HG02763 (cell line): ENCODE measurements around the gene HPGD.

ENCODE experiments used
- ATAC-seq: cut with Tn5 transposase; IDR thresholded peaks from one replicate; pipeline ENCODE4 v1.9.1; 2021; ENCODE audit warnings: mild to moderate bottlenecking, moderate library complexity; ENCODE audit not compliant: unreplicated experiment

HPGD gene

GRCh38 chr4:174479140-174479539 is 43.1 kb downstream of the HPGD start:
- ATAC-seq, result no peak

- no peak for ATAC-seq
Measured at GRCh38 chr4:174475528-174475927, 46.8 kb downstream of the HPGD start.

- ATAC-seq, result no peak
Measured at GRCh38 chr4:174474457-174475075, 47.7 kb downstream of the HPGD start.

GRCh38 chr4:174467107-174467506 is 55.2 kb downstream of the HPGD start:
- ATAC-seq, result no peak

- ATAC-seq, result no peak
Measured at GRCh38 chr4:174464949-174465348, 57.3 kb downstream of the HPGD start.

- ATAC-seq, result no peak
Measured at GRCh38 chr4:174461466-174462106, 60.7 kb downstream of the HPGD start.

- ATAC-seq, result no peak
Measured at GRCh38 chr4:174460684-174461083, 61.6 kb downstream of the HPGD start.

GRCh38 chr4:174457468-174457867 is 64.8 kb downstream of the HPGD start:
- no peak for ATAC-seq

- no peak for ATAC-seq
Measured at GRCh38 chr4:174454815-174455473, 67.3 kb downstream of the HPGD start.

GRCh38 chr4:174451718-174452296 is 70.5 kb downstream of the HPGD start:
- ATAC-seq, result no peak

GRCh38 chr4:174450786-174451125 is 71.5 kb downstream of the HPGD start:
- ATAC-seq, result no peak

GRCh38 chr4:174449944-174450785 is 72.1 kb downstream of the HPGD start:
- no peak for ATAC-seq

- no peak for ATAC-seq
Measured at GRCh38 chr4:174449152-174449551, 73.1 kb downstream of the HPGD start.

- no peak for ATAC-seq
Measured at GRCh38 chr4:174444390-174444789, 77.9 kb downstream of the HPGD start.
